Superior temporal gyrus (tissue), 1 donor: Measurements from ENCODE around the gene ANKRD33.

Source experiments
- DNase-seq: peaks from one replicate; pipeline ENCODE4 v3.0.0-alpha.2; 2016; ENCODE audit errors: extremely low spot score

ANKRD33 gene

DNA sequence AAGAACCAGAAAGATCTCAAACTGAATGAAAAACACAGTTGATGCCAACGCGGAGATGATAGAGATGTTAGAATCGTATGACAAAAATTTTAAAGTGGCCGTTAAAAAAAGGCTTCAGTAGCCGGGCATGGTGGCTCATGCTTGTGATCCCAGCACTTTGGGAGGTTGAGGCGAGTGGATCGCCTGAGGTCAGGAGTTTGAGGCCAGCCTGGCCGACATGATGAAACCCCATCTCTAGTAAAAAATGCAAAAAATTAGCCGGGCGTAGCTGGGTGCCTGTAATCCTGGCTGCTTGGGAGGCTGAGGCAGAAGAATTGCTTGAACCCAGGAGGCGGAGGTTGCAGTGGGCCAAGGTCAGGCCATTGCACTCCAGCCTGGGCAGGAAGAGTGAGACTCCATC, 14.0 kb downstream of the ANKRD33 start:
- no peak for DNase-seq

DNA sequence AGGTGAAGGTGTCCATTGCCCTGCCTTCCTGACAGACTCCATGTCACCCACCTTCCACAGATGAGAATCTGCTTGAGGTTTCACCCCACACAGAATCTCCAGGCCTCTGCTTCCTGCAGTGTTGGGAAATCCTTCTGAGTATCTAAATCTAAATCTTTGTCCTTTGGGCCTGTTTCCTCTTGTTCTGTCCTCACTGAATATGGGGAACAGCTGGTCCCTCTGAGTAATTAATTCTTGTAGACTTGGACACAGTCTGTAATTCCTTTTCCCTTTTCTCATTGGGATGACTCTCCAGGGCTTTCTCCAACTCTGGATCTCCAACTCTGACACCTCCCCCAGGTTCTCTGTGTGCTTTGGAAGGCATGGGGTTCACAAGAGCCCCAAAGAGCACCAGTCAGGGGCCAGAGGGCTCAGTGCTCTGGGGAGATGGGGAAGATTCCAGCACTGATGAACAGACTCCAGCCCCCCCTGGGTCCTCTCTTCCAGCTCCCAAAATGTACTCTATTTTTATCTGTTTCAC, 17.1 kb downstream of the ANKRD33 start:
- no peak for DNase-seq

DNA sequence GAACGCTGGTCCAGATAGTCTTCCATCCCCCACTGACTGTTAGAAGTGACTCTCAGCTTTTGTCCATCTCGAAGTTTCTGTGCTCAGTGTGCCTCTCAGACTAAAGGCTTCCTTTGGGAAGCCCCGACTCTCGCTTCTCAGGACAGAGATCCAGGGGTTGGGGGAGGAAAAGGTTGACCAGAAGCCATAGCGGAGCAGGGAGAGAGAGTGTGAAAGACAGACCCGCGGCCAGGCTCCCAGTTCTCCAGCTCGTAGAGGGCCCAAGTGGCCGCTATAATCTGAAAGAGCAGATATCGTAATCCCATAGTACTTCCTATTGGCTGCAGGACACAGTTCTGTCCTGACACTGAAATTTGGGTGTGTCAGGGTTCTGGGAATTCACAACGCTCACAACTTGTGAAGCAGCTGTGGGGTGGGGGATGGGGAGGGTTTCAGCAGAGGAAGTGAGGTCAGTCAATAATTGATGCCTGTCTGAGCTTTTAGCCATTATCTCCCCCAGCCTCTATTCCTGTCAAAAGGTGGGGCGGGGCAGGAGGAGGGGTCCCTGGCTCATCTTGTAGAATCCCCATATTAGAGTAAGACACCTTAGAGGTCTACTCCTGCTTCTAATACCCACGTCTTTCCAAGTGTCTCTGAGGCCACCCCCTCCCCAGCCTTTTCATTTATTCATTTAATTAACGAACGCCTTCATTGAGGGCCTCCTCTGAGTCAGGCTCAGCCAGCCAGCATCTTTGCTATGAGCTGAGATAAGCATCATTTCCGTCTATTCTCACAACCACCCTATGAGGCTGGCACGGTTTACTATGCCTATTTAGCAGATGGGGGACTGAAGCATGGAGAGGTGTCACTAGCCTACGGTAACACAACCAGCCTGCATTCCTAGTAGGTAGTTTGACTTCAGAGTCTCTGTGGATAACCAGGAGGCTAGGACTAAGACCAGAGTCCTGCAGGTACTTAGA, 17.8 kb downstream of the ANKRD33 start:
- no peak for DNase-seq

DNA sequence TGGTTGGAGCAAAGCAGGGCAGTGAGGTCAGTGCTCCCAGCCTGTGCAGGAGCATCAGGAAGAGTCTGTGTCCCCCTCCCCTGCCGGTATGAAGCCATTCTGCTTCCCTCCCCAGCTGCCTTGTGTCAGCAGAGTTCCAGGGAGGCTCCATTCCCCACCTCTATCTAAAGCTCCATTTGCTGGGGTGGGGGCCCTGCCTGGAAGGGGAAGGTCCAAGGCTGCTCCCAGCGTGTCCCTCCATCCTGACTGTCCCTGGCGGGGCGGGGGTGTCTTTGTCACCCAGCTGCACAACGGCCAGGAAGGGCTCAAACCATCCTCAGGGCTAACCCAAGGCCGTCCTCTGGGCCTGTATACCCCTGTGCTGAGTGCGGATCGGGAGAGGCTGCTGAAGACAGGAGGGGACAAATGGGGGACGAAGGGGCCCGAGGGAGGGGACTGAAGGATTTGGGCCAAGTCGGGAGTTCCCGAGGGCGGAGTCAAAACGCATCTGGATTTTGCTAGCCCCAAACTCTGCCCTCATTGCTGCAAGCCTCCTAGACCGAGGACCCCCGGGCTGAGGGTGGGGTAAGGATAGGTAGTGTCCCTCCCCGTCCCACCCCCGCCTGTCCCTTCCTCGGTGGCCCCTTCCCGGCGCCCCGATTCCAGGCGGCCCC, 18.7 kb downstream of the ANKRD33 start:
- DNase-seq, result no peak

DNA sequence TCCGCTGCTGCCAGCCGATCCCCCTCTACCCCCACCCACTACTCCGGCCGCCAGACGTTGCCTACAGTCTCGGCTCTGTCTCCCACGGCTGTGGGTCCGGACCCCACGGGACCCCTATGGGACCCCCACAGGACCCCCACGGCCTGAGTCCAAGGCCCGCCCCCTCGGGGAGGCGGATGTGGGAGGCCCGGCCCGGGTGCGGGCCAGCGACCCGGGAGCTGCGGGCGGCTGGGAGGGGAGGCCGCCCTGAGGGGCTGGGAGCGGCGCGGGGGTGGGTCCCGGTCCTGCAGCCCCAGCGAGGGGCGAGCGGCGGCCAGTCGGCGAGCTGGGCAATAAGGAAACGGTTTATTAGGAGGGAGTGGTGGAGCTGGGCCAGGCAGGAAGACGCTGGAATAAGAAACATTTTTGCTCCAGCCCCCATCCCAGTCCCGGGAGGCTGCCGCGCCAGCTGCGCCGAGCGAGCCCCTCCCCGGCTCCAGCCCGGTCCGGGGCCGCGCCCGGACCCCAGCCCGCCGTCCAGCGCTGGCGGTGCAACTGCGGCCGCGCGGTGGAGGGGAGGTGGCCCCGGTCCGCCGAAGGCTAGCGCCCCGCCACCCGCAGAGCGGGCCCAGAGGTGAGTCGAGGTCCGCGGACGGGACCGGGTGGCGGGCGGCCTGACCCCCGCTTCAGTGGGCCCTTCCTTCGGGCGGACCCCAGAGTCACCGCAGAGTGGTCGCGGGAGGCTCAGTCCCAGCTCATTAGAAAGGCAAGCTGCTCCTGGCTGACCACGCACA, 19.4 kb downstream of the ANKRD33 start, which contains the start of gene ACVRL1:
ACVRL1 (plus strand) TSS at position 422 of the 773 bp plus-strand sequence. CDS start 4,971 bp downstream, outside the sequence.
- no peak for DNase-seq

DNA sequence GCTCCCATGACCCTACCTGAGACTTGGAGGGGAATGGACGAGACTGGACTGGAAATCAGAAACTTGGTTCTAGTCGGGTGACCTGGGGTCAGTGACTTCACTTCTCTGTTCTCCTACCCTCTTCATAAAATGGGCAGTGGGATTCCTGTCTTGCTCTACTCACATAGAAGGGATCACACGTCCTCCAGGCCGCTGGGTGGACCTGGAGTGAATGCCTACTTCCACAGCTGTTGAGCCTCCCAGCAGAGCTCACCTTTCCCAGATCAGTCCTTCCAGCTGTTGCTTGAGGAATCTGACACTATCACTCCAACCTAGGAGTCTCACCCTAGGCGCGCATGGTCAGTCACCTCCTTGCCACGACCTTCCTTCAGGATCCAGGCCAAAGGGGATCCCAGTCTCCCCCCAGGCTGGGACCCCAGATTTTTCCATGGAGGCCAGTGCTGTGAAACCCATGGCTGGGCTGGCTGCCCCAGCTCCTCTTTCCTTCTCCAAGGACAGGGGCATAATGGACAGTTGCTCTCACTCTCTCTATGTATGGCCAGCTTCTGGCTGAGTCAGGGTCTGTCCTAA, 20.0 kb downstream of the ANKRD33 start:
- DNase-seq, result no peak

DNA sequence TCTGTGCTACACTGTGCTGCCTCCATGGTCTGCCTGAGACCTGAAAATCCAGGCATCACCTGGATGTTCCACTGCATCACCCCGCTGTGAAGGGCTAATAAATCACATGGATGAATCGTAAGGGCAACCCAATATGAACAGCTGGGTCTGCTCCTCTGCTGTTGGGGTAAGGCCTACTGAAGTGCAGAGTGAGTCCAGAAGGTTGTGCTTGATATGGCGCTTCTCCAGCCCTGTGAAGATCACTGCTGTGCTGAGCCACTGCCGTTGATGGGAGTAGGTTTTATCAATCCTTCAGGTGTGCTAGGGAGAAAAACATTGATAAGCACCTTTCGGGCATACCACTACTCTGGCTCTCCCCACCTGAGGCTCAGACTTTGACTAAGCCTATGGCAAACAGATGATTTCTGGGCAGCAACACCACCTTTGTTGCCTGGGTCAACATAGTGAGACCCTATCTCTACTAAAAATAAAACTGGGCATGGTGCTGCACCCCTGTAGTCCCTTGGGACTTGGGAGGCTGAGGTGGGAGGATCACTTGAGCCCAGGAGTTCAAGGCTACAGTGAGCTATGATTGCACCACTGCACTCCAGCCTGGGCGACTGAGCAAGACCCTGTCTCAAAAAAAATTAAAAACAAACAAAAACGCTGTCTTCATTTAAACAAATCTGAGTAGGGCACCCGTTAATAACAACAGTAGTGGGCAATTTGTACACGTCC, 21.1 kb downstream of the ANKRD33 start:
- DNase-seq, result no peak

DNA sequence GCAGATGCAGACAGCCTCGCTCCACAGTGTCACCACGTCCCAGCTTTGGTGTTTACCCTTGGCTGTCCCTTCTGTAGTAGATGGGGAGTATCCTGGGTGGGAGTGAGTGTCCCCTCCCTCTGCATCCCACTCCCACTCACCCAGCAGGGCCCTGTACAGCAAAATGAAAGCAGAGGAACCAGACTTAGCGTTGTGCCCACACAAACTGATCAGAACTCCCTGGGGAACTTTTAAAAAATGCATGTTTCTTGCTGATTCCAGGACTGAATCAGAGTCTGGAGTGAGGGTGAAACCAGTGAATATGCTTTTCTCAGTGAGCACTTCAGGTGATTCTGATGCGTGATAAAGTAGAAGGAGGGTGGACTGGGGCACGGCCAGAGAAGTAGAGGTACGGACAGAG, 22.3 kb downstream of the ANKRD33 start:
- no peak for DNase-seq

DNA sequence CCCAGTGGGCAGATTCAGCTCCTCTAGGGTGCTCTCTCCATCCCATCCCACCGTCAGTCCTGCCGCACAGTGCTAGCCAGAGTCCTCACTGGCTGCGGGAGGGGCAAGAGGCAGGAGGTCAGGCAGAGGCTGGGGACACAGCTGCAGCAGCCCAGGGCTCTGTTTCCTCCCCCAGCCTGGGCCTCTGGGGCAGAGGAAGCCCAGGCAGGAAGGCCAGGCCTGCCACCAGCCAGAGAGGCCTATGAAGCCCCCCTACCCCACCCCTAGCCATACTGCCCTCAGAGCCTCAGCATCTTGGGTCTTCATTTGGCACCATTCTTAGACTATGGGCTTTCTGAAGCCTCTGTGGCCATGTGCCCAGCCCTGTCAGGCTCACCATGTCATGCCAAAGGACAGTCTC, 22.8 kb downstream of the ANKRD33 start:
- no peak for DNase-seq

DNA sequence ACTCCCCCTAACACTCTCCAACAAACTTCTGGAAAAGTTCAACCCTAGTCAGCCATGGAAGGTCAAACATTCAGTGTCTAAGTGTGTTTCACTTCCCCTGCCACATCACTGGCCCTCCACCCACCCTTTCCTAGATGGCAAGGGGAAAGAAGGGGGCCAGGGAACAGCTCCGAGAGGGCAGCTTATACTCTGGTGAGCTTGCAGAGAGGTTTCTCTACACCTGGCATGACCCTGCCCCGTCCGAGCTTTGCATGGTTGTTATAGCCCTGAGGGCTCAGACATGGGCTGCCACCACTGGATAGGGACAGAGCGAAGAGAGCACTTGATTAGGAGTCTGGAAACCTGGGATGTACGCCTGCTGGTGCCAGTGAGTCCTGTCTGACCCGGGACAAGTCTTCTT, 23.4 kb downstream of the ANKRD33 start:
- no peak for DNase-seq

DNA sequence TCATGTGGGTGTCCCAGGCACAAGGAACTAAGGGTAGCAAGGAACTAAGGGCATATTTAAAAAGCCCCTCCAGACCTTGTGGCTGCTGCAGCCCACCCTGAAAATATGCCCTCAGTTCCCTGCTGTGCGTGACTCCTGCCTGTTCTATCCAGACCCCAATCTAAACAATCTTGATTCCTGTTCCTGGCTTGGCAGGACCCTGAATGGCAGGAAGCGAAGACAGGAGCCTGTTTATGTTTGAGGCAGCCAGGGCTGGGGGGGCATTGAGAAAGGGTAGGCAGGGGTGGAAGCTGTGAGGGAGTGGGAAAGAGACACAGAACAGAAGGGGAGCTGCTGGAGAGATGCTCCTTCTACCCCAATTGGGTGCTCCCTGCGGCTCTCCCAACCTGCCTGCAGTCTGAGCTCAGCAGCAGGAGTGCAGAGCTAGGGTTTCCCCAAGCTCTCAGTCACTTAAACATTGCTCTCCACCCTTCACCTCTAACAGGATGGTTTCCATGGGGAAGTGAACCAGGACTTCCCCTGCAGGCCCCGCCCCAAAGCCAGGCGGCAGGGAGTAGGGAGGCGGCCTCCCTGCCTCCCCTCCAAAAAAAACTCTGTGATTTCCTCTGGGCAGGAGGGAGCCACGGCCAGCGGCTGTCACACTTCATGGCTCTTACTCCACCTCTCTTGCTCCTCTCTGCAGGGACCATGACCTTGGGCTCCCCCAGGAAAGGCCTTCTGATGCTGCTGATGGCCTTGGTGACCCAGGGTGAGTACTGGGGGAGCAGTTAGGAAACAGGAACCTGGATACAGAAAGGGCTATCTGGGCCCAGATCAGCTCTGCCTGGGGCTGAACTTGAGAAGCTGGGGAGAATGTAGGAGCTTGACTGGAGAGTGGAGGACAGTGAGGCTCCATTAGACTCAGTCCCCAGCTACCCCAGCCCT, 24.1 kb downstream of the ANKRD33 start:
- DNase-seq, result no peak

DNA sequence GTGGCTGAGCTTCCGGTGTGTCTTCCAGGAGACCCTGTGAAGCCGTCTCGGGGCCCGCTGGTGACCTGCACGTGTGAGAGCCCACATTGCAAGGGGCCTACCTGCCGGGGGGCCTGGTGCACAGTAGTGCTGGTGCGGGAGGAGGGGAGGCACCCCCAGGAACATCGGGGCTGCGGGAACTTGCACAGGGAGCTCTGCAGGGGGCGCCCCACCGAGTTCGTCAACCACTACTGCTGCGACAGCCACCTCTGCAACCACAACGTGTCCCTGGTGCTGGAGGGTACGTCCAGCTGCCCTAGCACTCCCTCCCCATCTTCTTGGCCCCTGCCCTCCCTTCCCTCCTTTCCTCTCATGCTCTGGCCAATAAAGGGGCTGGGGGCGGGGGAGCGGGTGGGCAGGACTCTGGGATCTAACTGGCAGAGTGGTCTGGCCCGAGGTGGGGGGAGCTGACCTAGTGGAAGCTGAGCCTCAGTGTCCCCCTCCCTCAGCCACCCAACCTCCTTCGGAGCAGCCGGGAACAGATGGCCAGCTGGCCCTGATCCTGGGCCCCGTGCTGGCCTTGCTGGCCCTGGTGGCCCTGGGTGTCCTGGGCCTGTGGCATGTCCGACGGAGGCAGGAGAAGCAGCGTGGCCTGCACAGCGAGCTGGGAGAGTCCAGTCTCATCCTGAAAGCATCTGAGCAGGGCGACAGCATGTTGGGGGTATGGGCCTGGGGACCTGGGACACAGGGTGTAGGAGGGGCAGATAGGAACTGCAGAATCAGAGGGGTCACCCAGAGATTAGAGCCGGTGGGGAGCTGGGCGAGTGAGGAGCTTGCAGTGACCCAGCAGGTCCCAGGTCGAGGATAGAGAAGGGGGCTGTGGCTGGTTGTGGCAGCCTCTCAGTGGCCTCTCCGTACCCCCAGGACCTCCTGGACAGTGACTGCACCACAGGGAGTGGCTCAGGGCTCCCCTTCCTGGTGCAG, 25.4 kb downstream of the ANKRD33 start:
- DNase-seq, result no peak

DNA sequence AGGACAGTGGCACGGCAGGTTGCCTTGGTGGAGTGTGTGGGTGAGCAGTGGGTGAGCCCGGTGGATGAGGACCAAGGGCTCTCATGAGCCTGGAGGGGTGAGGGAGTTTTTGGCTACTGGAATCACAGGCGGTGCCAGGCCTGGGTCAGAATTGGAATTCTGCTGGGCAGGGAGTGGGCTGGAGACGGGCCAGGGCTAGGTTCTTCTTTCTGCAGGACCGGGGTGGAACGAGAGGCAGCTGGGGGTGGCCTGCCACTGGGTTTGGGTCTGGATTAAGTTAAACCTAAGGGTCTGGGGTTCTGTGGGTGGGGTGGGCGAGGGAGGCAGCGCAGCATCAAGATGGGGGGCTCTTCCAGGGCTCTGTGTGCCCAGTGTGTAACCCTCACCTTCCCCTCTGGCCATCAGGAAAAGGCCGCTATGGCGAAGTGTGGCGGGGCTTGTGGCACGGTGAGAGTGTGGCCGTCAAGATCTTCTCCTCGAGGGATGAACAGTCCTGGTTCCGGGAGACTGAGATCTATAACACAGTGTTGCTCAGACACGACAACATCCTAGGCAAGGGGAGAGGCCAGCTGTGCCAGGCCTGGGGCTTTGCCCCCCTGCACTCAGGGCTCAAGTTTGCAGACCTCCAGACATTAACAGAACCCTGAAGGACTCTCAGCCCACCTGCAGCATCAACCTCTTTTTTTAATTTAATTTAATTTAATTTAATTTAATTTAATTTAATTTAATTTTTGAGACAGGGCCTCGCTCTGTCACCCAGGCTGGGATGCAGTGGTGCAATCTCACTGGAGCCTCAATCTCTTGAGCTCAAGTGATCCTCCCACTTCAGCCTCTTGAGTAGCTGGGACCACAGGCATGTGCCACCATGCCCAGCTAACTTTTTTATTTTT, 26.4 kb downstream of the ANKRD33 start:
- no peak for DNase-seq

DNA sequence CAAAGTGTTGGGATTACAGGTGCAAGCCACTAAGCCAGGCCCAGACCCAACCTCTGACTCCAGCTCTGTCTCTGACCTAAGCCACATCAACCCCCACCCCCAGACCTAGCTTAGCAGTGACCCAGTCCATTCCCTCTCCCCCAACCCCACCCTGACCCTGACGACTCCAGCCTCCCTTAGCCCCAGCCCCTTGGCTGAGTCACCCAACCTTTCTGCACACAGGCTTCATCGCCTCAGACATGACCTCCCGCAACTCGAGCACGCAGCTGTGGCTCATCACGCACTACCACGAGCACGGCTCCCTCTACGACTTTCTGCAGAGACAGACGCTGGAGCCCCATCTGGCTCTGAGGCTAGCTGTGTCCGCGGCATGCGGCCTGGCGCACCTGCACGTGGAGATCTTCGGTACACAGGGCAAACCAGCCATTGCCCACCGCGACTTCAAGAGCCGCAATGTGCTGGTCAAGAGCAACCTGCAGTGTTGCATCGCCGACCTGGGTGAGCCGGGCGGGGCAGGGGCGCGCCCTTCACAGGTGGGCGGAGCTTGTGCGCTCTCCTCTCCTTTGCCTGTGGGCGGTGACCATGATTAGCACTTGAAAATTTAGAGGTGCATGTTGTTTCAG, 27.2 kb downstream of the ANKRD33 start:
- DNase-seq, result no peak

DNA sequence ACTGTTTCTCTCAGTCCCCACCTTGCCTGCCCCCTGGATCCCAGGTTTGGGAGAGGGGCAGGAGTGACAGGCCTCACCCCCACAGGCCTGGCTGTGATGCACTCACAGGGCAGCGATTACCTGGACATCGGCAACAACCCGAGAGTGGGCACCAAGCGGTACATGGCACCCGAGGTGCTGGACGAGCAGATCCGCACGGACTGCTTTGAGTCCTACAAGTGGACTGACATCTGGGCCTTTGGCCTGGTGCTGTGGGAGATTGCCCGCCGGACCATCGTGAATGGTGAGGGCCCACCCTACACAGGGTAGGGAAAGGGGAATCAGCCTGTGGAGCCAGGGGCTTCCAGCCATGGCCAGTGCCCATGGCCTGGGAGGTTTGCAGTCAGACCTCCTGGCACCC, 28.0 kb downstream of the ANKRD33 start:
- DNase-seq, result no peak

DNA sequence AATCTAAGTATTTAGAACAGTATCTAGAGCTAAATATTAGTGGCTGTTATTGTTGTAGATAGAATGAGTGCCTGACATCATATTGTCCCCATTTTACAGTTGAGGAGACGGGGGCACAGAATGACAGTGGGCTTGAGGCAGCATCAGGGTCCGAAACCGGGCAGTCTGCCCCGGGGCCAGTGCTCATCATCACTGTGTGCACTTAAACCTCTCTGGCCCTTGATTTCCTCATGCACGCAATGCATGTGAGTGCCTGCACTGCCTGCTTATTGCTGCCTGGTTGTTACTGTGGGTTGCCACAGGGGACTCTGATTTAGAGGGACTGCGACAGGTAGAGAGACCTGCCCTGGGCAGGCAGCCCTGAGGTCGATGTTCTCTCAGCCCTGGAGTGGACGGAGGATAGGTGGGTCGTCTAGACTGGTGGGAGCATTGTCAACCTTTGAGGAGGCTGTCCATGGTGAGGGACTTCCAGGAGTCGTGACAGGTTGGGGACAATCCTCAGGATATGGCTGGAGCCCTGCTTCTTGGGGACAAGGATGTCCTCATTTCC, 29.2 kb downstream of the ANKRD33 start:
- no peak for DNase-seq
